ENCODE results near the gene GRK1.

The GRK1 gene

GRCh38 chr13:113783200-113783881, 116.3 kb downstream of the GRK1 start:
- no peak for DNase-seq

- no peak for DNase-seq
These were observed 117.1 kb downstream of the GRK1 start for GRCh38 chr13:113783966-113784644.

GRCh38 chr13:113784645-113785024, 117.6 kb downstream of the GRK1 start:
- DNase-seq = no peak

- no peak for DNase-seq
These were observed 118.3 kb downstream of the GRK1 start for GRCh38 chr13:113785051-113786010.

- DNase-seq = no peak
These were observed 119.3 kb downstream of the GRK1 start for GRCh38 chr13:113786262-113786841.

All from CD4-positive, alpha-beta T cell treated with Interferon alpha-2 for 1 hour (primary cell).